Middle frontal gyrus (tissue), 1 donor: Measurements from ENCODE around the gene ZNF333.

Source experiments
- DNase-seq: peaks from one replicate; pipeline ENCODE4 v3.0.0-alpha.2; 2015; ENCODE audit warnings: low spot score; ENCODE audit errors: extremely low spot score

Gene ZNF333

GRCh38 chr19:14689598-14690503, at the start of gene ZNF333:
ZNF333 (plus strand) TSS chr19:14690048; CDS start chr19:14693492, 3,444 bp downstream.
- DNase-seq: peak; percentile 72

- no peak for DNase-seq
Measured at GRCh38 chr19:14648506-14648905, 41.3 kb upstream of the ZNF333 start.

GRCh38 chr19:14649020-14649419, 40.8 kb upstream of the ZNF333 start:
- DNase-seq: no peak

GRCh38 chr19:14650161-14650560, 39.7 kb upstream of the ZNF333 start:
- no peak for DNase-seq

GRCh38 chr19:14654786-14655560, 34.9 kb upstream of the ZNF333 start:
- DNase-seq: no peak

- no peak for DNase-seq
Measured at GRCh38 chr19:14655726-14656125, 34.1 kb upstream of the ZNF333 start.

- no peak for DNase-seq
Measured at GRCh38 chr19:14659874-14660489, 29.9 kb upstream of the ZNF333 start.

- no peak for DNase-seq
Measured at GRCh38 chr19:14661372-14661924, 28.4 kb upstream of the ZNF333 start.

- DNase-seq: no peak
Measured at GRCh38 chr19:14669940-14670339, 19.9 kb upstream of the ZNF333 start.

GRCh38 chr19:14670408-14670807, 19.4 kb upstream of the ZNF333 start:
- DNase-seq: no peak

- no peak for DNase-seq
Measured at GRCh38 chr19:14672188-14672872, 17.5 kb upstream of the ZNF333 start.

- DNase-seq: no peak
Measured at GRCh38 chr19:14673088-14673487, 16.8 kb upstream of the ZNF333 start.

GRCh38 chr19:14674764-14675163, 15.1 kb upstream of the ZNF333 start, which contains the start of gene ADGRE3:
ADGRE3 (minus strand) TSS chr19:14674844; CDS start chr19:14674770, 74 bp downstream.
- DNase-seq: no peak

- DNase-seq: no peak
Measured at GRCh38 chr19:14676762-14677161, 13.1 kb upstream of the ZNF333 start.

GRCh38 chr19:14677464-14677863, 12.4 kb upstream of the ZNF333 start:
- no peak for DNase-seq

GRCh38 chr19:14678199-14678598, 11.6 kb upstream of the ZNF333 start:
- DNase-seq: no peak

GRCh38 chr19:14682084-14682483, 7.8 kb upstream of the ZNF333 start:
- DNase-seq: no peak

GRCh38 chr19:14683439-14683838, 6.4 kb upstream of the ZNF333 start:
- DNase-seq: no peak

GRCh38 chr19:14686411-14686810, 3.4 kb upstream of the ZNF333 start:
- no peak for DNase-seq

GRCh38 chr19:14694641-14695266, 4.9 kb downstream of the ZNF333 start:
- DNase-seq: no peak
